ENCODE measurements around the gene GBA2. TPM values are rescaled to one million over a fixed set of nuclear protein-coding genes. Genes with fewer than 3 reads are reported as not detected.
A peak's percentile ranks its signal among the peaks of the same experiment; 100 is the strongest.

GBA2 gene
- polyA plus RNA-seq, 1 of the 3 experiments (the other 2 are of a cell fraction) = 71.5 TPM

DNA sequence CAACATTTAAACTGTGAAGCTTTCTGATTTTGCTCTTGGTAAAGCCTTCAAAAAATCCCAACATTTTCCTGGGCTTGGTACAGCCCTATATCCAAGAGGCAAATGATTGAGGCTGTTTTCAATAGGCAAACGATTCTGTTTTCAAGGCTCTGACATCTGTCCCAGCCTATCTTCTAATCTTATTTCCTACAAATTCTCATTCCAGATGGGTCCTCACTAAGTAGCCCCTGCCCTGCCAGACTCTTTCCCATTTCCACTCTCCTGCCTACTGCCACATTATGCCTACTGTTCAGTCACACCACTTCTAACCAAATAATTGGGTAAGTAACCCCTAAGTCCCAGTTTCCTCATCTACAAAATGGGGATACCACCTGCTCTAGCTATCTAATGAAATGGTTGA lies 3.5 kb downstream of the GBA2 start:
- peaks cover 31% of the 10 kb centered on the region for H4K20me1 ChIP-seq (ENCODE audit: insufficient read depth)
- peak overlapping the region; percentile 82 for H3K4me2 ChIP-seq
- no peaks in the 10 kb centered on the region for H3K9me2 ChIP-seq
- H3K36me3 ChIP-seq (replicated peaks in 1 of 2; ENCODE audit: control insufficient read depth in 1 of 2, insufficient read depth in 2 of 2, low read length in 1 of 2) = peaks cover 37 to 40% of the 10 kb centered on the region in 2 experiments
- H3K27me3 ChIP-seq (ENCODE audit: insufficient read depth) = no peaks in the 10 kb centered on the region
- peaks cover 7% of the 10 kb centered on the region for H3F3A ChIP-seq (replicated peaks; ENCODE audit: insufficient read depth)
- H3K79me2 ChIP-seq (ENCODE audit: insufficient read depth) = peaks cover 91% of the 10 kb centered on the region
- H3K9me3 ChIP-seq = no peaks in the 10 kb centered on the region
- H3K4me1 ChIP-seq (ENCODE audit: control insufficient read depth in 1 of 2, insufficient read depth in 2 of 2, low read depth in 1 of 2, low read length in 1 of 2) = peaks cover 12 to 31% of the 10 kb centered on the region in 2 experiments; a peak in 2 of 4 replicates
- H2AFZ ChIP-seq (ENCODE audit: low read depth) = no peak overlapping the region
- POLR2A ChIA-PET = no interaction called here
- DNase-seq = peak; percentile 68
- H3K27ac ChIP-seq (ENCODE audit: low read depth in 2 of 2, low read length in 1 of 2) = peak overlapping the region in 1 of 2 experiments; percentile 80; a peak in 1 of 4 replicates
- CTCF ChIA-PET = interaction anchor here (0.9 to 6.8 kb wide), 6 partner anchors 8 to 87 kb away, joined by 3 to 88 read pairs (median 7); partner anchors contain the start of gene CCDC107
- WGBS (ENCODE audit: low lambda C conversion rate) = 32% methylated on average over 1 of the region's 1 CpG
- peak overlapping the region; percentile 19 to 97; a peak in 2 of 4 replicates for H3K4me3 ChIP-seq (ENCODE audit: low read depth in 2 of 2, low read length in 1 of 2)
- H3K9ac ChIP-seq = no peak overlapping the region
- TF ChIP-seq CHD2 (IDR thresholded peaks at IDR 0.05; ENCODE audit: low read length, partially characterized antibody) (no peak), SMC3 (IDR thresholded peaks at IDR 0.05; ENCODE audit: low read depth, low read length) (no peak), NRF1 (IDR thresholded peaks at IDR 0.05; ENCODE audit: low read depth, low read length) (no peak), GATA2 (CRISPR knock-in tag; IDR thresholded peaks at IDR 0.05) (peak; percentile 37; the same call in 1 of the 2 replicates), TAF1 (IDR thresholded peaks at IDR 0.05; ENCODE audit: borderline replicate concordance, low read depth, low read length) (no peak), EP300 (IDR thresholded peaks at IDR 0.05; ENCODE audit: borderline replicate concordance in 1 of 2, low read depth in 1 of 2, low read length in 1 of 2) (peak in 1 of 2 experiments; percentile 34; a peak in 1 of 4 replicates), RAD21 (IDR thresholded peaks at IDR 0.05; ENCODE audit: low read length) (no peak), TCF12 (IDR thresholded peaks at IDR 0.05) (no peak), FOXJ3 (CRISPR knock-in tag; IDR thresholded peaks at IDR 0.05) (no peak)
- TF ChIP-seq, protein P1, sequence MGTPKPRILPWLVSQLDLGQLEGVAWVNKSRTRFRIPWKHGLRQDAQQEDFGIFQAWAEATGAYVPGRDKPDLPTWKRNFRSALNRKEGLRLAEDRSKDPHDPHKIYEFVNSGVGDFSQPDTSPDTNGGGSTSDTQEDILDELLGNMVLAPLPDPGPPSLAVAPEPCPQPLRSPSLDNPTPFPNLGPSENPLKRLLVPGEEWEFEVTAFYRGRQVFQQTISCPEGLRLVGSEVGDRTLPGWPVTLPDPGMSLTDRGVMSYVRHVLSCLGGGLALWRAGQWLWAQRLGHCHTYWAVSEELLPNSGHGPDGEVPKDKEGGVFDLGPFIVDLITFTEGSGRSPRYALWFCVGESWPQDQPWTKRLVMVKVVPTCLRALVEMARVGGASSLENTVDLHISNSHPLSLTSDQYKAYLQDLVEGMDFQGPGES (IDR thresholded peaks at IDR 0.05; ENCODE audit: low read depth, low read length) = no peak
- TF ChIP-seq, protein P2, sequence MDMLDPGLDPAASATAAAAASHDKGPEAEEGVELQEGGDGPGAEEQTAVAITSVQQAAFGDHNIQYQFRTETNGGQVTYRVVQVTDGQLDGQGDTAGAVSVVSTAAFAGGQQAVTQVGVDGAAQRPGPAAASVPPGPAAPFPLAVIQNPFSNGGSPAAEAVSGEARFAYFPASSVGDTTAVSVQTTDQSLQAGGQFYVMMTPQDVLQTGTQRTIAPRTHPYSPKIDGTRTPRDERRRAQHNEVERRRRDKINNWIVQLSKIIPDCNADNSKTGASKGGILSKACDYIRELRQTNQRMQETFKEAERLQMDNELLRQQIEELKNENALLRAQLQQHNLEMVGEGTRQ (IDR thresholded peaks at IDR 0.05; ENCODE audit: borderline replicate concordance, low read depth, low read length) = no peak

DNA sequence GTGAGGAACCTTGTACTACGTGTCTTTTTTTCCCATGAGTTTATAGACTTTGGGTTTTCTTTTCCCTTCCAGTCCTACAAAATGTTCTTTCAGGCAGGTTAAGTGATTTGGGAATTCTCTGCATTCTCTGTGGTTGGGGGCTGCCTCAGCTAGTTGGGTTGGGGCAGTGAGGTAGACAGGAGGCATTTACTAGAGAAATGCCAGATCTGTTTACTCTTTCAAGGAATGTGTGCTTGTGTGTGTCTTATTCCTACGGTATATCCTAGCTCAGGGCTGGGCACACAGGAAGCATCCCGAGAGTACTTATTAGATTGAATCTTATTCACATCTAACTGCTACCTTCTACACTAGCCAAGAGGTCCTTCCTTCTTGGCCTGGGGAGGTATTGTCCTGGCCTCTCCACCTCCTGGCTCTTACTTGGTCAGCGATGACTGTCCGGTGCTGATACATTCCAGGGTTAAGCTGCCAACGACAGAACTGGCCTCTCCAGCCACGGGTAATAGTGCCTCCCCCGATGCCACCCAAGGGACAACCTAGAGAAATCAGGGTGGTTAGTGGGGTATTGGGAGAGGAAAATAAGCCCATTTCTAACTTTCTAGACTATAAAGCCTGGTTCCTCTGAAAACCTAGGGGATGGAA lies 5.0 kb downstream of the GBA2 start:
- peaks cover 44 to 53% of the 10 kb centered on the region in 2 experiments for H3K36me3 ChIP-seq (replicated peaks in 1 of 2; ENCODE audit: control insufficient read depth in 1 of 2, insufficient read depth in 2 of 2, low read length in 1 of 2)
- CTCF ChIA-PET = interaction anchor here (0.8 to 6.8 kb wide), 5 partner anchors 7 to 82 kb away, joined by 3 to 88 read pairs (median 6); no protein-coding TSS in a partner anchor
- H4K20me1 ChIP-seq (ENCODE audit: insufficient read depth) = peaks cover 31% of the 10 kb centered on the region
- H3F3A ChIP-seq (replicated peaks; ENCODE audit: insufficient read depth) = peaks cover 7% of the 10 kb centered on the region
- H3K27me3 ChIP-seq (ENCODE audit: insufficient read depth) = no peaks in the 10 kb centered on the region
- H3K4me1 ChIP-seq (ENCODE audit: control insufficient read depth in 1 of 2, insufficient read depth in 2 of 2, low read depth in 1 of 2, low read length in 1 of 2) = peaks cover 12 to 21% of the 10 kb centered on the region in 2 experiments; a peak in 2 of 4 replicates
- WGBS (ENCODE audit: low lambda C conversion rate) = 97% methylated on average over 8 of the region's 8 CpGs
- H3K4me3 ChIP-seq (ENCODE audit: low read depth in 2 of 2, low read length in 1 of 2) = no peak overlapping the region
- H3K9ac ChIP-seq = no peak overlapping the region
- DNase-seq = no peak
- H3K79me2 ChIP-seq (ENCODE audit: insufficient read depth) = peaks cover 76% of the 10 kb centered on the region
- H3K9me3 ChIP-seq = no peaks in the 10 kb centered on the region
- POLR2A ChIA-PET = interaction anchor here (1.0 kb wide), 2 partner anchors 9 to 12 kb away, joined by 3 to 4 read pairs; partner anchors contain the start of genes CREB3 and TLN1
- no peak overlapping the region for H2AFZ ChIP-seq (ENCODE audit: low read depth)
- no peak overlapping the region; a peak in 1 of 4 replicates for H3K27ac ChIP-seq (ENCODE audit: low read depth in 2 of 2, low read length in 1 of 2)
- no peaks in the 10 kb centered on the region for H3K9me2 ChIP-seq
- no peak overlapping the region for H3K4me2 ChIP-seq
- TF ChIP-seq, protein P3, sequence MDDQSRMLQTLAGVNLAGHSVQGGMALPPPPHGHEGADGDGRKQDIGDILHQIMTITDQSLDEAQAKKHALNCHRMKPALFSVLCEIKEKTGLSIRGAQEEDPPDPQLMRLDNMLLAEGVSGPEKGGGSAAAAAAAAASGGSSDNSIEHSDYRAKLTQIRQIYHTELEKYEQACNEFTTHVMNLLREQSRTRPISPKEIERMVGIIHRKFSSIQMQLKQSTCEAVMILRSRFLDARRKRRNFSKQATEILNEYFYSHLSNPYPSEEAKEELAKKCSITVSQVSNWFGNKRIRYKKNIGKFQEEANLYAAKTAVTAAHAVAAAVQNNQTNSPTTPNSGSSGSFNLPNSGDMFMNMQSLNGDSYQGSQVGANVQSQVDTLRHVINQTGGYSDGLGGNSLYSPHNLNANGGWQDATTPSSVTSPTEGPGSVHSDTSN (IDR thresholded peaks at IDR 0.05) = no peak
- TF ChIP-seq CHD2 (IDR thresholded peaks at IDR 0.05; ENCODE audit: low read length, partially characterized antibody) (no peak), RAD21 (IDR thresholded peaks at IDR 0.05; ENCODE audit: low read length) (no peak), ELF1 (IDR thresholded peaks at IDR 0.05) (no peak), MEF2A (IDR thresholded peaks at IDR 0.05; ENCODE audit: borderline replicate concordance, low read depth) (no peak), RXRA (IDR thresholded peaks at IDR 0.05; ENCODE audit: borderline replicate concordance, low read depth) (no peak), GATA2 (CRISPR knock-in tag; IDR thresholded peaks at IDR 0.05) (no peak), FOSL2 (IDR thresholded peaks at IDR 0.05; ENCODE audit: borderline replicate concordance, low read depth) (no peak), EZH2phosphoT487 (IDR thresholded peaks at IDR 0.05; ENCODE audit: borderline replicate concordance, low read depth) (no peak)
- TF ChIP-seq, protein P4, sequence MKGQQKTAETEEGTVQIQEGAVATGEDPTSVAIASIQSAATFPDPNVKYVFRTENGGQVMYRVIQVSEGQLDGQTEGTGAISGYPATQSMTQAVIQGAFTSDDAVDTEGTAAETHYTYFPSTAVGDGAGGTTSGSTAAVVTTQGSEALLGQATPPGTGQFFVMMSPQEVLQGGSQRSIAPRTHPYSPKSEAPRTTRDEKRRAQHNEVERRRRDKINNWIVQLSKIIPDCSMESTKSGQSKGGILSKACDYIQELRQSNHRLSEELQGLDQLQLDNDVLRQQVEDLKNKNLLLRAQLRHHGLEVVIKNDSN (IDR thresholded peaks at IDR 0.05; ENCODE audit: borderline replicate concordance, low read depth) = no peak
- TF ChIP-seq, protein P5, sequence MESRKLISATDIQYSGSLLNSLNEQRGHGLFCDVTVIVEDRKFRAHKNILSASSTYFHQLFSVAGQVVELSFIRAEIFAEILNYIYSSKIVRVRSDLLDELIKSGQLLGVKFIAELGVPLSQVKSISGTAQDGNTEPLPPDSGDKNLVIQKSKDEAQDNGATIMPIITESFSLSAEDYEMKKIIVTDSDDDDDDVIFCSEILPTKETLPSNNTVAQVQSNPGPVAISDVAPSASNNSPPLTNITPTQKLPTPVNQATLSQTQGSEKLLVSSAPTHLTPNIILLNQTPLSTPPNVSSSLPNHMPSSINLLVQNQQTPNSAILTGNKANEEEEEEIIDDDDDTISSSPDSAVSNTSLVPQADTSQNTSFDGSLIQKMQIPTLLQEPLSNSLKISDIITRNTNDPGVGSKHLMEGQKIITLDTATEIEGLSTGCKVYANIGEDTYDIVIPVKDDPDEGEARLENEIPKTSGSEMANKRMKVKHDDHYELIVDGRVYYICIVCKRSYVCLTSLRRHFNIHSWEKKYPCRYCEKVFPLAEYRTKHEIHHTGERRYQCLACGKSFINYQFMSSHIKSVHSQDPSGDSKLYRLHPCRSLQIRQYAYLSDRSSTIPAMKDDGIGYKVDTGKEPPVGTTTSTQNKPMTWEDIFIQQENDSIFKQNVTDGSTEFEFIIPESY (IDR thresholded peaks at IDR 0.05; ENCODE audit: borderline replicate concordance, low read depth) = no peak
- TF ChIP-seq, protein P6, sequence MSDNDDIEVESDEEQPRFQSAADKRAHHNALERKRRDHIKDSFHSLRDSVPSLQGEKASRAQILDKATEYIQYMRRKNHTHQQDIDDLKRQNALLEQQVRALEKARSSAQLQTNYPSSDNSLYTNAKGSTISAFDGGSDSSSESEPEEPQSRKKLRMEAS (IDR thresholded peaks at IDR 0.05; ENCODE audit: low read depth) = no peak

All from SK-N-SH (cell line).